Skeletal muscle satellite cell (primary cell): ENCODE data around the gene ADARB2.

Experiments
- H3K27me3 ChIP-seq: 2 replicates; pipeline ENCODE4 v1.7.0; 2013; ENCODE audit warnings: low read length; ENCODE audit not compliant: control insufficient read depth, insufficient read depth
- H3K36me3 ChIP-seq: 2 replicates; pipeline ENCODE4 v1.7.0; 2013; ENCODE audit warnings: mild to moderate bottlenecking, control low read depth, low read length; ENCODE audit not compliant: insufficient read depth
- H3K4me1 ChIP-seq: 2 replicates; pipeline ENCODE4 v1.7.0; 2013; ENCODE audit warnings: low read length; ENCODE audit not compliant: control insufficient read depth, insufficient read depth
- H3K4me2 ChIP-seq: 2 replicates; pipeline ENCODE4 v1.7.0; 2013; ENCODE audit warnings: mild to moderate bottlenecking, low read length
- H3K4me3 ChIP-seq: 2 replicates; pipeline ENCODE4 v1.7.0; 2013; ENCODE audit warnings: low read length
- H3K9ac ChIP-seq: 2 replicates; pipeline ENCODE4 v1.7.0; 2013; ENCODE audit warnings: mild to moderate bottlenecking, low read depth, low read length, moderate library complexity
- H3K9me3 ChIP-seq: replicated peaks from 2 replicates; pipeline ENCODE4 v1.7.0; 2013; ENCODE audit warnings: mild to moderate bottlenecking, control low read depth, low read length

The ADARB2 gene

DNA sequence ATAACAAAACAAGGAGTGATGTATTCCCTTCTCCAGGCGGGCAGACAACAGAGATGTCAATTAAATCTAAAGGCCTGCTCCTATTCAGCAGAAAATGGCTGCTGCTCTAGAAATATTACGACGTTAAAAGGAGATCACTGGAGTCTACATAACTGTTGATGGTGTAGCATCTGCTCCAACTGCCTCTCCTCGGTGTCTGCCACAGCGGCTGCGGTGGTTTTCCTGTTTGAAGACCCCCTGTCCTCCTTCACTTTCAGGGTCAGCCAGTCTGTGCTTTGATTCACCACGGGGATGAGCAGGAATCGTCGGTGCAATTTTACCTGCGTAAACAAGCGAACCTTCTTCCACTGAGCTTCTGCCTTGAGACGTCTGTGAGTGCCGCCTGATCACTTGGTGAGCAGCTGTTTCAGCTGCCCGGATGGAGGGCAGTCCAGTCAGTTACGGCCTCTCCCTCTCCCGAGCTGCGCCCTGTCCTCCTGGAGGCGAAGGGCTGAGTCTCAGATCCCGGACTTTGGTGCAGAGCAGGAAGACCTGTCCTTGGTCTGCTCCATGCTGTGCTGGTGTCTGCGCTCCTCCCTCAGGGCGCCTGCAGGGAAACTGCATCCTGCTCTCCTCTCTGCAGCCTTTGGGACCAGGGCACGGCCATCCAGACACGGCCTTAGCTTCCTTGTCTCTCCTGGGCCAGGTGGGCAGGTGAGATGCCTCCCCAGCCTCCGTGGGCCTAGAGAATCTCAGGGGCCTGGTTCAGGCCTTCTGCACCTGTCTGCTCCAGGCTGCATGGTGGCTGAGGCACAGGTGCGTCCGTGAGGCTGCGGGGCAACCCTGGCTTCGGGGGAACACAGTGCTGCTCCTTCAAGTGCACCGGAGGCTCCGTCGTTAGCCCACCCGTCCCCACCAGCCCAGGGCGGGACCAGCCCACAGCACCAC, 326.6 kb downstream of the ADARB2 start:
- Histone ChIP-seq H3K36me3 (no peaks in the 10 kb centered on the region), H3K4me1 (no peaks in the 10 kb centered on the region), H3K9me3 (peaks cover 21% of the 10 kb centered on the region), H3K9ac (no peak overlapping the region), H3K27me3 (no peaks in the 10 kb centered on the region), H3K4me3 (no peak overlapping the region), H3K4me2 (no peak overlapping the region)

DNA sequence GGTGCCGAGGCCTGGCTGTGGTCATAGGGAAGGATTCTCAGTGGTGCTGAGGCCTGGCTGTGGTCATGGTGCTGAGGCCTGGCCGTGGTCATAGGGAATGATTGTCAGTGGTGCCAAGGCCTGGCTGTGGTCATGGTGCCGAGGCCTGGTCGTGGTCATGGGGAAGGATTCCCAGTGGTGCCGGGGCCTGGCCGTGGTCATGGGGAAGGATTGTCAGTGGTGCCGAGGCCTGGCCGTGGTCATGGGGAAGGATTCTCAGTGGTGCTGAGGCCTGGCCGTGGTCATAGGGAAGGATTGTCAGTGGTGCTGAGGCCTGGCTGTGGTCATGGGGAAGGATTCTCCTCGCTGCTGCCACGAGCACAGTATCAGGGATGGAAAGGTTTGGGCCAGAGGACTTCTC, 327.3 kb downstream of the ADARB2 start:
- H3K9ac ChIP-seq: no peak overlapping the region
- H3K9me3 ChIP-seq: peaks cover 21% of the 10 kb centered on the region
- no peaks in the 10 kb centered on the region for H3K4me1 ChIP-seq
- no peaks in the 10 kb centered on the region for H3K36me3 ChIP-seq
- no peaks in the 10 kb centered on the region for H3K27me3 ChIP-seq
- no peak overlapping the region for H3K4me3 ChIP-seq
- H3K4me2 ChIP-seq: no peak overlapping the region

DNA sequence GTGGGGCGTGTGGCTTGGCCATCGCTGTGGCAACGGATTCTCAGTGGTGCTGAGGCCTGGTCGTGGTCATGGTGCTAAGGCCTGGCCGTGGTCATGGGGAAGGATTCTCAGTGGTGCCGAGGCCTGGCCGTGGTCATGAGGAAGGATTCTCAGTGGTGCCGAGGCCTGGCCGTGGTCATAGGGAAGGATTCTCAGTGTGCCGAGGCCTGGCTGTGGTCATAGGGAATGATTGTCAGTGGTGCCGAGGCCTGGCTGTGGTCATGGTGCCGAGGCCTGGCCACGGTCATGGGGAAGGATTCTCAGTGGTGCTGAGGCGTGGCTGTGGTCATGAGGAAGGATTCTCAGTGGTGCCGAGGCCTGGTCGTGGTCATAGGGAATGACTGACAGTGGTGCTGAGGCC, 327.9 kb downstream of the ADARB2 start:
- Histone ChIP-seq H3K9ac (no peak overlapping the region), H3K36me3 (no peaks in the 10 kb centered on the region), H3K4me1 (no peaks in the 10 kb centered on the region), H3K4me2 (no peak overlapping the region), H3K9me3 (peaks cover 24% of the 10 kb centered on the region), H3K27me3 (no peaks in the 10 kb centered on the region), H3K4me3 (no peak overlapping the region)

DNA sequence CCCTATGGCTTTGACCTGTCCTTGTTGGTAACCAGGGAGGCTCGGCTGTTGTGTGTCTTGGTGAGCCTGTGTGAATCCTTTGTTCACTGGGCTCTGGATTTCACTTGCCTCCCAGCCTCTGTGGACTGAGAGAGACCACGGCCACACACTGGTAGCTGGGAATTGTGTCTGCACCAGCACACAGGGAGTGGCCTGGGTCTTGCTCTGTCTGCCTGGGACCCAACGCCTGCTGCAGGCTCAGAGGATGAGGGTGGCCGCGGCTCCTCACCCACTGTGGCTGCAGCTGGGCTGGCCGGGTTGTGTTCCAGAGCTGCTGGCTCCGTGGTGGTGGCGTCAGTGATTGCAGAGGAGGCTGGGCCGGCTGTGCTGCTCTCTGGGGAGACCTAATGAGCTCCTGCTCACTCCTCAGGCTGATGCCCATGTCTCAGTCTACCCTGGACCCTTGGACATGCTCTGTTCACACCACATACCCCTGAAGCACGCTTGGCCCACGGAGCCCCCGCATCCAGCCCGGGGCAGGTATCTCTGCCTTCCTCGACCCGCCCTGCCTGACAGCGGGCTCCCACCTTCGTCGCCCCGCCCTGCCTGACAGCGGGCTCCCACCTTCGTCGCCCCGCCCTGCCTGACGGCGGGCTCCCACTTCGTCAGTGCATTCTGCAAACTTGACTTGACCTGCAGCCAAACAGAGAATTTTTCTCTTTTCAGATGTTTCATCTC, 328.5 kb downstream of the ADARB2 start:
- no peak overlapping the region for H3K9ac ChIP-seq
- H3K4me3 ChIP-seq: no peak overlapping the region
- no peaks in the 10 kb centered on the region for H3K27me3 ChIP-seq
- H3K9me3 ChIP-seq: peaks cover 24% of the 10 kb centered on the region
- no peaks in the 10 kb centered on the region for H3K36me3 ChIP-seq
- H3K4me1 ChIP-seq: no peaks in the 10 kb centered on the region
- no peak overlapping the region for H3K4me2 ChIP-seq

DNA sequence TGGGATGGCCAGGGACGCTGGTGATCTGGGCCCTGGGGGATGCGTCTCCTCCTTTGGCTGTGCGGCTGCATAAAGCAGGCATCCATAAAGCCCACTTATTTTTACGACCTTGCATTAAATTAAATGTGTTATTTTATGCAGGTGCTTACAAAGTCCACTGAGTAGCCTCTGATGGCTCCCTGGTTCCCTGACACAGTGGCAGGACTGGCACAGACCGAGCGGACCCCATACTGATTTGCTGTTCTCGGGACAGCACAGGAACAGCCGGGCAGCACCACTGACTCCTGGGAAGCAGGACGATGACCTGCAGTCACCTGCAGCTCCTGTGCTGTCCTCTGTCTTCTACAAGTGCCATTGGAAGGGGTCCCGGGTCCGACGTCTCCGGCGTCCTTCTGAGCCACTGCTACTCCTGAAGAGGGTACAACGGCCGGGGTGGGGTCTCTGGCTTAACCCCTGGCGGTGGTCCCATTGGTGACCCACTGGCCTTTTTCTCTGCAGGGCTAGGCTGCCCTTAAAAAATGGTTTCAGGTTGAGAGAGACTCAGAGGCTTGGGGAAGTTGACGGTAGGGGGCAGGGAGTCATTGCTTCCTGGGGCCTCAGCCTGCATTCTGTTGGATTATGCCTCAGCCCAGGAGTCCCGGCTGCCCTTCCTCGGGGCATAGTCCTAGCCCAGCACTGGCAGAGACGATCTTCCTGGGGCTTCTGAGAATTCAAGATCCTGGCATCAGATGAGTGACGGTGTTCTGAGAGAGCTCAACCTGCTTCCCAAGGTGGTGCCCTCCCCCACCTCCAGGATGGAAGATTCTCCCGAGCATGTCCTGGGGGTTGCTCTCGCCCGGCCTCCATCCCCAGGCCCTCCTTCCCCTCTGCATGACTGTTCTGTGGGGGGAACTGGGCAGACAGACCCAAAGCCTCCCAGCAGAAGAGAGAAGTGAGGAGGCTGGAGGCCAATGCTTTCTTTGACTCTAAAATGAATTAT, 330.1 kb downstream of the ADARB2 start:
- Histone ChIP-seq H3K27me3 (no peaks in the 10 kb centered on the region), H3K4me3 (no peak overlapping the region), H3K9ac (no peak overlapping the region), H3K4me1 (no peaks in the 10 kb centered on the region), H3K4me2 (no peak overlapping the region), H3K36me3 (no peaks in the 10 kb centered on the region), H3K9me3 (peaks cover 21% of the 10 kb centered on the region)

DNA sequence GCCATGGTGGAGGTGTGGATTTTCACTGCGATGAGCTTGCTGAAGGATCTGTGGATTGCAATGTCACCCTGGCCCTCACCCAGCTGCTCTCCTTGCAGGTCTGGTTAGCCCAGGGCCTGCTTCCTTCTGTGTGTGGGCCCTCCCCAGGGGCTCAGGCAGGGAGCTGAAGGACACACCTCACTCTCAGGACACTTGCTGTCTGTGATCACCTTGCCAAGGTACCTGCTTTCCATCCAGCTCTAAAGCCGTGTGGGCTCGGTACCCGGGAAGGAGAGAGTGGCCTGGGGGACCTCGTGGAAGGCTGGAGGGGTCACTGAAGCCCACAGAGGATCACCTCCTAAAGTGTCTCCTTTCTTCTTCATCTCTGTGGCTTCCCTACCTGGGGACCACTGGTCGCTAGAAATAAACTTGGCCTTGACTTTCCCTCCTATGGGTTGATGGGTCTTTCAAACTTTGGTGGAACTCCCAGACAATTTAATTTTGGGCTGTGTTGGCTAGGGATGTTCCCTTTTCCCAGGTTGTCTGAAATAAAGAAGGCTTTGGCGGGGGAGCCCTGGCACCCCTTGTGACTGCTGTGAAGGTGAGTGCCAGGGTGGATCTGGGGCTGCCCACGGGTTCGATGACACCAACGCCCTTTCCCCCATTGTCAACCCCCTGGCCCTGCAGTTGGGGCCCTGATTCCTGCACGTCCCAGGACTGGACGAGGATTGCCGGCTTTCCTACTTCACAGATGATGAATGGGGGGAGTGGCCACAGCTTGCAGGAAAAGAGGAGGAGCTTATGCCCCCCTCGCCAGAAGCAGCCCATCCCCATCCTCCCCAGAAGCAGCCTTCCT, 331.0 kb downstream of the ADARB2 start:
- H3K36me3 ChIP-seq: no peaks in the 10 kb centered on the region
- H3K27me3 ChIP-seq: no peaks in the 10 kb centered on the region
- no peak overlapping the region for H3K4me2 ChIP-seq
- no peaks in the 10 kb centered on the region for H3K4me1 ChIP-seq
- no peak overlapping the region for H3K9ac ChIP-seq
- peaks cover 21% of the 10 kb centered on the region for H3K9me3 ChIP-seq
- no peak overlapping the region for H3K4me3 ChIP-seq

DNA sequence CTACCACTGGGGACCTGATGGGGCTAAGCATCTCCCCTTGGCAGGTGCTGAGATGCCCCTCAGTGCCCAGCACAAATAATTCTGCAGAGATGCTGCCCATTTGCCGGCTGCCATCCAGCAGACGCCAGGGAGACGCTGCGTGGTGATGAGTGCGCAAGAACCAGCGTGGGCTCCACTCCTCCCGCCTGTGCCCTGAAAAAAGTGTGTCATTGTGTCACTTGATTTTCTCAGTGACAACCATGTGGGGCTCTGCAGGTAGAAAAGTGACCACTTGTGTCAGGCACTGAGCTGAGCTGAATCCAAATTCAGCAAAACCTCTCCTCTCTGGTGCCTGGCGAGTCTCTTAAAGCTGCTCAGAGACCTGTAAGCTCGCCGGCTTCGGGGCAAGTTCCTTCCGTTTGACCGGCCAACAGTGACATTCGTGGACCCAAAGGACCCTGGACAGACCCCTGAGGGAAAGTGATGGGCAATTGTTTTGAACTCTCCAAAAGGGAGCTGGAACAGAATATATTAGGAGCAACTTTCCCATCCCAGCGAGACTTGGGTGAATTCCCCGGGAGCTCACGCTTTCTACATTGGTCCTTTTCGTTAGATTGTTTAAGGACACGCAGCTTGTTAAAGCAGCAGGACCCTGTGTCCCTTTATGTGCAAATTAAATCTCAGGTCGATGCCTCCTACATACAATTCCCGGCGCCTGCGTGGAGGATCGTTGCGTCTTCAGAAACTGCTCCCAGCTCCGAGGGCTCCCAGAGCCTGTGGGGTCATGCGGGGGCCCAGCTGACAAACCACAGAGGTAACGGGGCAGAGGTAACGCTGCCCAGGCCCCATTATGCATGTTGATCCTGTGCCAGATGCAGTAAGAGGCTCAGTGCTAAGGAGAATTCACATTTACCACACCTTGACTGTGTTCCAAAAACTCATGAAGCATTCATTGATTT, 332.7 kb downstream of the ADARB2 start:
- Histone ChIP-seq H3K9ac (no peak overlapping the region), H3K4me2 (no peak overlapping the region), H3K9me3 (peaks cover 11% of the 10 kb centered on the region), H3K36me3 (no peaks in the 10 kb centered on the region), H3K27me3 (no peaks in the 10 kb centered on the region), H3K4me3 (no peak overlapping the region), H3K4me1 (no peaks in the 10 kb centered on the region)

DNA sequence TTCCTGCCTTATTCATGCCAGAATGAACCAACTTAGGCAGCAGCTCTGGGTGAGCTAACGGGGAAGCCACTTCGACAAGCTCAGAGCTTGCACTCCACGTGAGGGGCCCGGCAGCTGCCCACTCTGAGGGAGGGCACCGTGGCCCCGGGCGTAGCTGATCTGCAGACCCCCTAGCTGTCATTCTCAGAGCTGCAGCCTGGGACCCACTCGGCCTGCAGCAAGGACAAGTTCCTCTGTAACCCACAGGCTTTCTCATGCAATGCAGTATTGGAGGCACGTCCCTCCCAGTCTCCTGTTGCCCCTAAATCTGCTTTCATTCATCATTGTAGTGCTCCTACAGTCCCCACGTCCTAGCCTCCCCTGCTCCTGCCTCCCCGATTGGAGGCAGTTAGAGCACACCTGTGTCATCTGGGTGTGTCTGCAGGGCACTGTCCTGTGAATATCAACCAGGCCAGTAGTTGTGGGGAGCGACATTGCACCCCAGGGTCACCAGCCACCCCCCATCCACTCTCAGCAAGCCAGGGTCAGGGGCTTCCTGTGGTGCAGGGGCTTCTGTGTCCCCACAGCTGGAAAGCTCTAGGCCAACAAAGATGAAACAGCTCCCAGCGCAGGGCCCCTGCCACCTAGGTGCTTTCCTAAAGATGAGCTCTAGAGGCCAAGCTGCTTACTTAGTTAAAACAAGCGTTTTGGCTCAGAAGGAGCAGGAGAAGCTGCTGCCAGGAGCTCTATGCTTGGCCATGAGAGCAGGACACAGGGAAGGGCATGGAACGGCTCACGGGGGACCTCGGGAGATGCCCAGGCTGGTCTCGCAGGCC, 333.6 kb downstream of the ADARB2 start:
- Histone ChIP-seq H3K4me3 (no peak overlapping the region), H3K9me3 (peaks cover 13% of the 10 kb centered on the region), H3K27me3 (no peaks in the 10 kb centered on the region), H3K4me1 (no peaks in the 10 kb centered on the region), H3K9ac (no peak overlapping the region), H3K4me2 (no peak overlapping the region), H3K36me3 (no peaks in the 10 kb centered on the region)

DNA sequence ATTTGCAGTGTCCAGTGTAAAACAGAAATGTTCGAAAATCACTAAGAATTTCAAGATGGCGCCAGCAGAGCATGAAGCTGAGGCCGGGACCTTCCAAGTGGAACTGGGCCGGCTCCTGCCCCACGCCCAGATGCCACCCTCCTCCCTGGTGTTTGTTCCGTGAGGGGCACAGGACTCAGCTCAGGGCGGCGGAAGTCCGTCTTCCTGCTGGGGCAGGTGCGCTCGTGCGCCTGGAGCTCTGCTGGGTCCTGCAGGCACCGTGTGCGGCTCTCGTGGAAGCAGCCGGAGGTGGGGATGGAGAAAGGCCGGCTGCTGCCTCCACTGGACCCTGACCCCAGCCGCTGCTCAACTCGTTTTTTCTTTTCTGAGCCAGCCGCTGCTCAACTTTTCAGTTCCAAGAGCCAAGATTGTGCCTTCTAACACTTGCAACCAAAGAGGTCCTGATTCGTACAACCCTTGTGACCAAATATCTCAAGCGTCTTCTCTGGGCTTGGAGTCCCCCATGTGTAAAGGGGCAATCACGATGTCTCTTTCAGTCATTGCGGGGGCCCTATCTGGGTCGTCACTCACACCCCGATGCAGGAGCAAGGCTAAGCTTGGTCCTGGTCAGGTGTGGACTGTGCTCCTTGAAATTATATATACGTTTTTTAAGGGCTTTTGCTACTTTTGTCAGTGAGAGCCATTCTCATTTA, 334.4 kb downstream of the ADARB2 start:
- Histone ChIP-seq H3K36me3 (no peaks in the 10 kb centered on the region), H3K4me1 (no peaks in the 10 kb centered on the region), H3K9me3 (peaks cover 13% of the 10 kb centered on the region), H3K4me2 (no peak overlapping the region), H3K4me3 (no peak overlapping the region), H3K9ac (no peak overlapping the region), H3K27me3 (no peaks in the 10 kb centered on the region)
